ENCODE results near the gene ZFAND4. TPM values are rescaled to one million over a fixed set of nuclear protein-coding genes. Genes with fewer than 3 reads are reported as not detected.
"Not testable (repeated sequence)": the region's sequence is repeated elsewhere in the genome, so short reads cannot be mapped to it uniquely, and the experiment has no call there.

The ZFAND4 gene
- total RNA-seq, 1 donor from 2014 or later = 15.0 TPM

DNA sequence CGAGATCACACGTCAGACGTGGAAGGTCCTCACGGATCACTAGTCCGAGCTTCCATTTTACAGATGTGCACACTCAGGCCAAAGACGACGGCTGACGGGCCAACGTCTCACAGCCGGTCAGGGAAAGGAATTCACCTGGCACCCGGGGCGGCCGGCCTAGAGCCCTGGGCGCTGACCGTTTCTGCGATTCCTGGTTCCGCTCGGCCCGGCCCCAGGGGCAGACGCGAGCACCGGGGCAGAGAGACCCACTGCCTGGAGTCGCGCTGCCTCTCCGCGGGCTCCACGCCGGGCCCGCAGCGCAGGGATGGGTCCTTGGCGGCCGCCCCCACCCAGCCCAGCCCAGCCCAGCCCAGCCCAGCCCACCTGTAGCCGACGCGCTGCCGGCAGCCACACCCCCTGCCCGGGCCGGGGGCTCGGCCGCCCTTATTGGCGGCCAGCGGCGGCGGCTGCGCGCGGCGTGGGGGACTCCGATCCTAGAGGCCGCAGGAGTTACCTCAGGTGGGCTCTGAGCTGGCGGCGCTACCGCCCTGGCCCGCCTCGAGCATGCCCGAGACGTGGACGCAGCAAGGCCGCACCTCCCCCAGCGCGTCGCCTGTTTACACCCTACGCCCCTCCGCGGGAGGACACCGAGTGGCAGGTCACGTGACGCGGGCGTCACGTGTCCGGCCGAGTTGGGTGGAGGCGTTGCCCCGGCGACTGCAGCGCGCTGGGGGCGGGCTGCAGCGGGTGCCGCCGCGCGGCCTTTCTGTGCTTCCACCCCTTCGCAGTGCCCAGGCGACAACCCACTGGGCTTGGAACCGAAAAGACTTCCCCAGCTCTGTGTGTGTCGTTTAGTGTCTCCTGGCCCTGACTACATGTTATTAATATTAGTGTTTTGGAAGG, 78.1 kb downstream of the ZFAND4 start:
- intact Hi-C loops (cut with DNase I) = no loop called here
- ATAC-seq (peak; percentile 99), DNase-seq (ENCODE audit: low spot score) (peak; percentile 96)

GRCh38 chr10:45593938-45594275, 78.7 kb downstream of the ZFAND4 start:
- no peak for DNase-seq (ENCODE audit: low spot score)
- ATAC-seq = no peak
- intact Hi-C loops (cut with DNase I) = no loop called here

GRCh38 chr10:45592926-45593325, 79.6 kb downstream of the ZFAND4 start:
- DNase-seq (ENCODE audit: low spot score) (no peak), ATAC-seq (no peak)
- intact Hi-C loops (cut with DNase I) = no loop called here

GRCh38 chr10:45592432-45592831, 80.1 kb downstream of the ZFAND4 start:
- intact Hi-C loops (cut with DNase I) = no loop called here
- DNase-seq (ENCODE audit: low spot score) (no peak), ATAC-seq (no peak)

GRCh38 chr10:45591280-45591679, 81.3 kb downstream of the ZFAND4 start:
- DNase-seq (ENCODE audit: low spot score) = no peak
- no peak for ATAC-seq
- intact Hi-C loops (cut with DNase I) = no loop called here

GRCh38 chr10:45589868-45590267, 82.7 kb downstream of the ZFAND4 start:
- ATAC-seq (no peak), DNase-seq (ENCODE audit: low spot score) (no peak)
- intact Hi-C loops (cut with DNase I) = loop anchor here (10.0 kb wide), 1 partner anchor 125 kb away; no protein-coding TSS in a partner anchor

DNA sequence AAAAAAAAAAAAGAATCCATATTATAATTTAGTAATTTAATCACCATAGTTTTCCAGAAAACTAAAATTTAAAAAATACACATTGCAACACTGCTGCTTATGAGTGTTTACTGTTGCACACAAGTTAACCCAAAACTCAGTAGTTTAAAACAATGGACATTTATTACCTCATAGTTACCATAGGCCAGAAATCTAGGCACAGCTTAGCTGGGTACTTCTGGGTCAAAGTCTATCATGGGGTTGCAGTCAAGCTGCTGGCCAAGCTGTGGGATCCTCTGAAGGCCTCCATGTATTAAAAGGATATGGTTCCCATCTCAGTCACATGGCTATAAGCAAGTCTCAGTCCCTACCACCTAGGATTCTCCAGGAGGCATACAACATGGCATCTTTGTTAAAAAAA, 83.6 kb downstream of the ZFAND4 start:
- ATAC-seq (no peak), DNase-seq (ENCODE audit: low spot score) (no peak)
- intact Hi-C loops (cut with DNase I) = loop anchor here (10.0 kb wide), 1 partner anchor 124 kb away; no protein-coding TSS in a partner anchor

- intact Hi-C loops (cut with DNase I) = loop anchor here (10.0 kb wide), 1 partner anchor 121 kb away; no protein-coding TSS in a partner anchor
- DNase-seq (ENCODE audit: low spot score) (no peak), ATAC-seq (no peak)
These were observed 86.3 kb downstream of the ZFAND4 start for GRCh38 chr10:45586028-45586824.

GRCh38 chr10:45585131-45585530, 87.4 kb downstream of the ZFAND4 start:
- intact Hi-C loops (cut with DNase I) = loop anchor here (10.0 kb wide), 1 partner anchor 120 kb away; no protein-coding TSS in a partner anchor
- DNase-seq (ENCODE audit: low spot score) = no peak
- no peak for ATAC-seq

DNA sequence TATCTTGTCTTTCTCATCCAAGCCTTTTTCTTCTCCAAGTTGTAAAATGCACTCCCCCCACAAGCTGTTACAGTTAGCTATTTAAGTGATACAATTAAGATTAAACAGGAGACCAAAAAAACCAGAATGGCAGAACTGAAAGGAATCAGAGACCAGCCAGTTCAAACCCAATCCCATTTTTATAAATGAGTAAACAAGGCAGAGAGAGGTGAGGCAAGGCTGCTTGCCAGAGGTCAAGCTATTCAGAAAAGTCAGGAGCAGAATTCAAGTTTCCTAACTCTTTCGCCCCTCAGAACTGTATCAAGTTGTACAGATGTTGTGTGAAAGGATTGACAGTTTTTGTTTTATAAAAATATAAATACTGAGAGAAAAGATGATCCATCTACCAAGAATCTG, 90.2 kb downstream of the ZFAND4 start:
- DNase-seq (ENCODE audit: low spot score) (no peak), ATAC-seq (no peak)
- intact Hi-C loops (cut with DNase I) = loop anchor here (10.0 kb wide), 1 partner anchor 118 kb away; no protein-coding TSS in a partner anchor

GRCh38 chr10:45581582-45582385, 90.8 kb downstream of the ZFAND4 start:
- intact Hi-C loops (cut with DNase I) = loop anchor here (10.0 kb wide), 1 partner anchor 117 kb away; no protein-coding TSS in a partner anchor
- ATAC-seq (no peak), DNase-seq (ENCODE audit: low spot score) (no peak)

DNA sequence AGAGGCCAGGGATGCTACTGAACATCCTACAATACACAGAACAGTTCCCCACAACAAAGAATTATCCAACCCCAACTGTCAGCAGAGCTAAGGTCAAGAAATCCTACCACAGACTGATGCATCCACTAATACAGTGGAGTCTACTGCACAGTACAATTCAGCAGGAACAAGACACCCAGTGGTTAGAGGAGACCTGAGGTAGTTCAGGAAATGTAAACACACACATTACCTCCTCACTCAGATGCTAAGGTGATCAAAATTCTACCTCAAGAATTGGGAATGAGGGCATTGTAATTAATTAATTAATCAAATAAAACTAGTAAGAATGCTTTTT, 91.4 kb downstream of the ZFAND4 start:
- intact Hi-C loops (cut with DNase I) = loop anchor here (10.0 kb wide), 1 partner anchor 116 kb away; no protein-coding TSS in a partner anchor
- ATAC-seq = no peak
- no peak for DNase-seq (ENCODE audit: low spot score)

GRCh38 chr10:45580371-45581215, 92.0 kb downstream of the ZFAND4 start:
- DNase-seq (ENCODE audit: low spot score) (no peak), ATAC-seq (no peak)
- intact Hi-C loops (cut with DNase I) = loop anchor here (10.0 kb wide), 1 partner anchor 116 kb away; no protein-coding TSS in a partner anchor

- DNase-seq (ENCODE audit: low spot score) (no peak), ATAC-seq (no peak)
- intact Hi-C loops (cut with DNase I) = no loop called here
These were observed 94.1 kb downstream of the ZFAND4 start for GRCh38 chr10:45578384-45578971.

DNA sequence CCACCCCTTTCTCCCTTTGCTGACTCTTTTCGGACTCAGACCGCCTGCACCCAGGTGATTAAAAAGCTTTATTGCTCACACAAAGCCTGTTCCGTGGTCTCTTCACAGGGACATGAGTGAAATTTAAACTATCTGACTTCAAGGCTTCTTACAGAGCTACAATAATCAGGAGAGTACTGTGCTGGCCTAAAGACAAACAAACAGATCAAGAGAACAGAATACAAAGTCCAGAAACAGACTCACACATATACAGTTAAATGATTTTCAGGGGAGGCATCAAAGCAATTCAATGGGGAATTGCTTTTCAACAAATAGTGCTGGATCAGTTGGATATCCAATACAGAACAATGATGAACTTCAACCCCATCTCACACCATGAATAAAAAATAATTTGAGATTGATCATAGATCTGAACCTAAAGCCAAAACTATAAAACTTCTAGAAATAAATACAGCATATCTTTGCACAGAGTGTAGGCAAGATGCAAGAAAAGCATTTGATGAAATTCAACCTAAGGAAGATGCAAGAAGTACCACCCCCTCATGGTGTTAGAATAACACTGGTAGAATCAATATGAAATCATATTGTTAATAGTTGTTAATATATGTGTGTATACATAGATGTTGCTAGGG, 96.5 kb downstream of the ZFAND4 start:
- intact Hi-C loops (cut with DNase I) = no loop called here
- no peak for DNase-seq (ENCODE audit: low spot score)
- ATAC-seq = no peak

- DNase-seq (ENCODE audit: low spot score); ATAC-seq; intact Hi-C loops (cut with DNase I): not testable (repeated sequence)
These were observed 97.4 kb downstream of the ZFAND4 start for GRCh38 chr10:45575032-45575761.

DNA sequence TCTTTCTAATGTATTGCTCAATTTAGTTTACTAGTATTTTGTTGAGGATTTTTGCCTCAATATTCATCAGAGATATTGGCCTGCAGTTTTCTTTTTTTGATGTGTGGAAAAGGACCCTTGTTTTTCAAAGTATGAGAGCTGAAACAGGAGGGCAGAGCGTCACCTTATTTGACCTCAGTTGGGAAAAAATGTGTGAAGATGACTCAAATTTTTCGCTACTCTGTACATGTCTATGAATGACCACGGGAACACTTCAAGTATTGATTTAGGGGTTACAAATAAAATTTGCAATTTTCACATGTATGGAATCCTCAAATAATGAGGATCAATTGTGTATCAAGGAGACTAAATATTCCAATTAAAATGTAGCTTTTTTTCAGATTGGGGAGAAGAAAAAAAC, 103.1 kb downstream of the ZFAND4 start:
- intact Hi-C loops (cut with DNase I) = no loop called here
- DNase-seq (ENCODE audit: low spot score) (no peak), ATAC-seq (no peak)

Measured in sciatic nerve (tissue), 2 donors.